Measurements from ENCODE around the gene LBP. TPM values are rescaled to one million over a fixed set of nuclear protein-coding genes. Genes with fewer than 3 reads are reported as not detected.

Gene LBP
- total RNA-seq, 4 donors from 2014 or later, result not detected

DNA sequence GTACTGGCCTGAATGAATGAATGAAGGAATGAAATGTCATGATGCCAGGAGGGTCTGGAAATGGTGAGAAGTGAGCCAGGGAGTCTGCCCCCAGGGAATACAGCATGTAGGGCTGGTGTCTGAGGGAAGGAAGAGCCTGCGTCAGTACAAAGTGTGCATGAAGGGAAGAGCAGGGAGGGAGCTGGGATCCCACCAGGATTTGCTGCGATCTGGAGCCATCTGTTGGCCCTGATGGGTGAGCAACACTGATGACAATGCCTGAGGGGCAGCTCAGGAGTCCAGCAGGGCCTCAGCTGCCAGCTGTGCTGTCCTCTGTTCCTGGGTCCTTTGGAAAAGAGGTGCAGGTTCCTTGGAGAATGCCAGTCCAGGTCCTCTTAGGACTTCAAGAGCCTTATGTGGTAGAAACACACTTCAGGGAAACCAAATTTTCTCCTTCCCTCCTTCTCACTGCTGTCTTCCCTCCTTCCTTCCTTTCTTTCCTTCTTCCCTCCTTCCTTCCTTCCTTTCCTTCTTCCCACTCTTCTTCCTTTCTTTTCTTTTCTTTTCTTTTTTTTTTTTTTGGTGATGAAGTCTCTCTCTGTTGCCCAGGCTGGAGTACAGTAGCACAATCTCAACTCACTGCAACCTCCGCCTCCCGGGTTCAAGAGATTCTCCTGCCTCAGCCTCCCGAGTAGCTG lies 30.9 kb upstream of the LBP start:
- no peak overlapping the region for H3K4me3 ChIP-seq
- TF ChIP-seq EP300 (IDR thresholded peaks at IDR 0.05; ENCODE audit: low read depth), result no peak
- TF ChIP-seq, protein P1, sequence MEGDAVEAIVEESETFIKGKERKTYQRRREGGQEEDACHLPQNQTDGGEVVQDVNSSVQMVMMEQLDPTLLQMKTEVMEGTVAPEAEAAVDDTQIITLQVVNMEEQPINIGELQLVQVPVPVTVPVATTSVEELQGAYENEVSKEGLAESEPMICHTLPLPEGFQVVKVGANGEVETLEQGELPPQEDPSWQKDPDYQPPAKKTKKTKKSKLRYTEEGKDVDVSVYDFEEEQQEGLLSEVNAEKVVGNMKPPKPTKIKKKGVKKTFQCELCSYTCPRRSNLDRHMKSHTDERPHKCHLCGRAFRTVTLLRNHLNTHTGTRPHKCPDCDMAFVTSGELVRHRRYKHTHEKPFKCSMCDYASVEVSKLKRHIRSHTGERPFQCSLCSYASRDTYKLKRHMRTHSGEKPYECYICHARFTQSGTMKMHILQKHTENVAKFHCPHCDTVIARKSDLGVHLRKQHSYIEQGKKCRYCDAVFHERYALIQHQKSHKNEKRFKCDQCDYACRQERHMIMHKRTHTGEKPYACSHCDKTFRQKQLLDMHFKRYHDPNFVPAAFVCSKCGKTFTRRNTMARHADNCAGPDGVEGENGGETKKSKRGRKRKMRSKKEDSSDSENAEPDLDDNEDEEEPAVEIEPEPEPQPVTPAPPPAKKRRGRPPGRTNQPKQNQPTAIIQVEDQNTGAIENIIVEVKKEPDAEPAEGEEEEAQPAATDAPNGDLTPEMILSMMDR (IDR thresholded peaks at IDR 0.05), result no peak
- TF ChIP-seq POLR2A (IDR thresholded peaks at IDR 0.05), result no peak
- TF ChIP-seq POLR2AphosphoS5 (IDR thresholded peaks at IDR 0.05), result no peak
- H3K4me1 ChIP-seq, result no peaks in the 10 kb centered on the region
- H3K27me3 ChIP-seq, result peaks cover 9% of the 10 kb centered on the region
- 76 to 87% methylated on average over 3 to 5 of the region's 5 CpGs for WGBS, 2 donors (ENCODE audit: low coverage in 1 of 2)
- no peak overlapping the region for H3K27ac ChIP-seq
- no peak for DNase-seq
- no peaks in the 10 kb centered on the region for H3K36me3 ChIP-seq
- in situ Hi-C loops (cut with MboI; ENCODE audit: low pct_ligation_motif_present in 1 of 4, low pct_unique_long_range_greater_than_20kb in 1 of 4, low sequenced_read_pairs in 3 of 4), result no loop called here
- intact Hi-C loops (cut with DNase I; ENCODE audit: low total_unique reads), result no loop called here
- no peaks in the 10 kb centered on the region for H3K9me3 ChIP-seq

DNA sequence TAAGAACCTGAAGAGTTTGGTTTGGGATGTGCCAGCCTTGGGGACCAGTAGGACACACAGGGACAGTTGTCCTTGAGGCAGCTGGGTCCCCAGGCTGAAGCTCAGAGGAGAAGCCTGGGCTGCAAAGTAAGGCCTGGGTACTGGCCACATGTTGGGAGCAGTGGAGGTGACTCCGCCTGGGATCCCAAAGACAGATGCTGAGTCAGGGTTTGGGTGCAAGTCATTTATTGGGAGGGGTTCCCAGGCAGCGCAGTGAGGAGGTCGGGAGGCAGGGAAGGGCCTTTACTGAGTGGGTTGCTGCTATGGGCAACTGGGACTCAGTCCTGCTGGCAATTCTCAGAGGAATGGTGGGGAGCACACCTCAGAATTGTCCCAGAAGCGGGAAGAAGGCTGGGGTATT lies 29.9 kb upstream of the LBP start:
- H3K36me3 ChIP-seq, result no peaks in the 10 kb centered on the region
- H3K4me3 ChIP-seq, result no peak overlapping the region
- peaks cover 9% of the 10 kb centered on the region for H3K27me3 ChIP-seq
- H3K27ac ChIP-seq, result no peak overlapping the region
- DNase-seq, result no peak
- in situ Hi-C loops (cut with MboI; ENCODE audit: low pct_ligation_motif_present in 1 of 4, low pct_unique_long_range_greater_than_20kb in 1 of 4, low sequenced_read_pairs in 3 of 4) (no loop called here), intact Hi-C loops (cut with DNase I; ENCODE audit: low total_unique reads) (no loop called here)
- H3K9me3 ChIP-seq, result no peaks in the 10 kb centered on the region
- TF ChIP-seq, protein P1 (IDR thresholded peaks at IDR 0.05), result no peak
- no peak for TF ChIP-seq POLR2A (IDR thresholded peaks at IDR 0.05)
- no peak for TF ChIP-seq POLR2AphosphoS5 (IDR thresholded peaks at IDR 0.05)
- TF ChIP-seq EP300 (IDR thresholded peaks at IDR 0.05; ENCODE audit: low read depth), result no peak
- WGBS, 2 donors (ENCODE audit: low coverage in 1 of 2), result 64 to 82% methylated on average over 3 to 4 of the region's 4 CpGs
- no peaks in the 10 kb centered on the region for H3K4me1 ChIP-seq

DNA sequence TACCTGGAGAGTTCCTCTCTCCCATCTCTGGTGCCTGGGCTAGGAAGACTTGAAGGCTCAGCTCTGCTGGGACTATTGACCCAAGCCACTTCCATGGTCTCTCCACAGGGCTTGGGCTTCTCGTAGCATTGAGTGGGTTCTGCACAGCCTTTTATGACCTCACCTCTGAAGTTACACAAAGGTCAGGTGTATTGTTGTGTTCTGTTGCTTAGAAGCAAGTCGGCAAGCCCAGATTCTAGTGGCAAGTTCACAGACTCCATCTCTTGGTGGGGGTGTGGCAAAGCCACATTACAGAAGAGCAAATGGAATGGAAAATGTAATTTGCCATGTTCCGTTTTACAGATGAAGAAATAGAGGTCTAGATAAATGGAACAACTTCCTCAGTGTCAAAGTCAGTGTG lies 28.9 kb upstream of the LBP start:
- H3K27ac ChIP-seq, result no peak overlapping the region
- no peak for DNase-seq
- no peaks in the 10 kb centered on the region for H3K9me3 ChIP-seq
- intact Hi-C loops (cut with DNase I; ENCODE audit: low total_unique reads) (no loop called here), in situ Hi-C loops (cut with MboI; ENCODE audit: low pct_ligation_motif_present in 1 of 4, low pct_unique_long_range_greater_than_20kb in 1 of 4, low sequenced_read_pairs in 3 of 4) (no loop called here)
- 57 to 58% methylated on average over 1 to 3 of the region's 3 CpGs for WGBS, 2 donors (ENCODE audit: low coverage in 1 of 2)
- no peaks in the 10 kb centered on the region for H3K36me3 ChIP-seq
- H3K4me1 ChIP-seq, result no peaks in the 10 kb centered on the region
- H3K4me3 ChIP-seq, result no peak overlapping the region
- TF ChIP-seq POLR2A (IDR thresholded peaks at IDR 0.05) (no peak), POLR2AphosphoS5 (IDR thresholded peaks at IDR 0.05) (no peak), EP300 (IDR thresholded peaks at IDR 0.05; ENCODE audit: low read depth) (no peak)
- TF ChIP-seq, protein P1 (IDR thresholded peaks at IDR 0.05), result no peak
- peaks cover 9% of the 10 kb centered on the region for H3K27me3 ChIP-seq

DNA sequence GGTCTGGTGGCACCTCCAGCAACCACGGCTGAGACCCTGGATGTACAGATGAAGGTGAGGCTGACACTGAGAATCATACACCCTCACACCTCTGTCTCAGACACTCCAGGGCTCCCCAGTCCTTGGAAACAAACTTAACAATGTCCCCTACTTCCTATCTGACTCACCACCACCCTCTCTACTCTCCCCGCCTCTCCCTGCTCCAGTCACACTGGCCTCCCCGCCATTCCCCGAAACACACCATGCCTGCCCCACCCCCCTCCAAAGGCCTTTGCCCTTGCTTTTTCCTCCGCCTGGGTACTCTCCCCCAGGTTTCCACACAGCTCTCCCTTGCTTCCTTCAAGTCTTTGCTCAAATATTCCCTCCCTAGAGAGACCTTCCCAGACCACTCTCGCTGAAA lies 26.1 kb upstream of the LBP start:
- intact Hi-C loops (cut with DNase I; ENCODE audit: low total_unique reads), result no loop called here
- Histone ChIP-seq H3K27me3 (peaks cover 9% of the 10 kb centered on the region), H3K4me1 (no peaks in the 10 kb centered on the region), H3K36me3 (no peaks in the 10 kb centered on the region), H3K9me3 (no peaks in the 10 kb centered on the region), H3K27ac (no peak overlapping the region), H3K4me3 (no peak overlapping the region)
- no peak for DNase-seq
- no peak for TF ChIP-seq POLR2A (IDR thresholded peaks at IDR 0.05)
- TF ChIP-seq, protein P1 (IDR thresholded peaks at IDR 0.05), result no peak
- TF ChIP-seq POLR2AphosphoS5 (IDR thresholded peaks at IDR 0.05), result no peak
- TF ChIP-seq EP300 (IDR thresholded peaks at IDR 0.05; ENCODE audit: low read depth), result no peak
- WGBS, 2 donors (ENCODE audit: low coverage in 1 of 2), result 25 to 40% methylated on average over 1 to 6 of the region's 6 CpGs
- in situ Hi-C loops (cut with MboI; ENCODE audit: low pct_ligation_motif_present in 1 of 4, low pct_unique_long_range_greater_than_20kb in 1 of 4, low sequenced_read_pairs in 3 of 4), result loop anchor here in 1 of 4 donors (10.0 kb wide), 1 partner anchor 95 kb away; no protein-coding TSS in a partner anchor
